ENCODE data around the gene PTGER2. TPM values are rescaled to one million over a fixed set of nuclear protein-coding genes. Genes with fewer than 3 reads are reported as not detected.

PTGER2 gene, protein sequence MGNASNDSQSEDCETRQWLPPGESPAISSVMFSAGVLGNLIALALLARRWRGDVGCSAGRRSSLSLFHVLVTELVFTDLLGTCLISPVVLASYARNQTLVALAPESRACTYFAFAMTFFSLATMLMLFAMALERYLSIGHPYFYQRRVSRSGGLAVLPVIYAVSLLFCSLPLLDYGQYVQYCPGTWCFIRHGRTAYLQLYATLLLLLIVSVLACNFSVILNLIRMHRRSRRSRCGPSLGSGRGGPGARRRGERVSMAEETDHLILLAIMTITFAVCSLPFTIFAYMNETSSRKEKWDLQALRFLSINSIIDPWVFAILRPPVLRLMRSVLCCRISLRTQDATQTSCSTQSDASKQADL
- total RNA-seq (2021): not detected in 2 replicates
- not detected for Bru-seq, nascent RNA
- not detected for BruChase-seq, experiment 1, labeled RNA remaining after a 2-hour chase
- BruChase-seq, experiment 2, labeled RNA remaining after a 6-hour chase: percentile 6 among the genes with signal in this experiment
- long read RNA-seq: 0 reads

GRCh38 chr14:52313903-52314594 is at the start of gene PTGER2:
TSS of gene PTGER2 (plus strand) at chr14:52314312. CDS start at chr14:52314549, 237 bp downstream.
- Histone ChIP-seq H3K27me3 (replicated peaks; ENCODE audit: insufficient read depth, low read depth, low read length, poor library complexity) (peaks cover 64% of the 10 kb centered on the region), H3K4me1 (ENCODE audit: insufficient read depth, low read length, poor library complexity, severe bottlenecking) (no peaks in the 10 kb centered on the region), H3K36me3 (ENCODE audit: insufficient read depth, low read length, poor library complexity, severe bottlenecking) (no peaks in the 10 kb centered on the region), H3K9me3 (ENCODE audit: low read depth, low read length, poor library complexity, severe bottlenecking) (no peaks in the 10 kb centered on the region), H3K4me3 (ENCODE audit: low read depth, low read length, poor library complexity, severe bottlenecking) (peak within 1 kb of the TSS; percentile 38), H3K27ac (ENCODE audit: low read depth, low read length, poor library complexity, severe bottlenecking) (no peak within 1 kb of the TSS)
- ChIA-PET POLR2A (ENCODE audit: low non-redundant PET) (no interaction called here), CTCF (no interaction called here)
- intact Hi-C loops (cut with micrococcal nuclease; ENCODE audit: unreplicated experiment): loop anchor here (5.0 kb wide), 1 partner anchor 158 kb away; no protein-coding TSS in a partner anchor
- no TSS peak for BruUV-seq (replicated peaks)
- TF ChIP-seq EZH2 (IDR thresholded peaks at IDR 0.05; ENCODE audit: borderline replicate concordance, low read depth, low read length, poor library complexity, severe bottlenecking): peak; percentile 75
- TF ChIP-seq, protein P1, sequence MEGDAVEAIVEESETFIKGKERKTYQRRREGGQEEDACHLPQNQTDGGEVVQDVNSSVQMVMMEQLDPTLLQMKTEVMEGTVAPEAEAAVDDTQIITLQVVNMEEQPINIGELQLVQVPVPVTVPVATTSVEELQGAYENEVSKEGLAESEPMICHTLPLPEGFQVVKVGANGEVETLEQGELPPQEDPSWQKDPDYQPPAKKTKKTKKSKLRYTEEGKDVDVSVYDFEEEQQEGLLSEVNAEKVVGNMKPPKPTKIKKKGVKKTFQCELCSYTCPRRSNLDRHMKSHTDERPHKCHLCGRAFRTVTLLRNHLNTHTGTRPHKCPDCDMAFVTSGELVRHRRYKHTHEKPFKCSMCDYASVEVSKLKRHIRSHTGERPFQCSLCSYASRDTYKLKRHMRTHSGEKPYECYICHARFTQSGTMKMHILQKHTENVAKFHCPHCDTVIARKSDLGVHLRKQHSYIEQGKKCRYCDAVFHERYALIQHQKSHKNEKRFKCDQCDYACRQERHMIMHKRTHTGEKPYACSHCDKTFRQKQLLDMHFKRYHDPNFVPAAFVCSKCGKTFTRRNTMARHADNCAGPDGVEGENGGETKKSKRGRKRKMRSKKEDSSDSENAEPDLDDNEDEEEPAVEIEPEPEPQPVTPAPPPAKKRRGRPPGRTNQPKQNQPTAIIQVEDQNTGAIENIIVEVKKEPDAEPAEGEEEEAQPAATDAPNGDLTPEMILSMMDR (conservative IDR thresholded peaks at IDR 0.05; ENCODE audit: low read depth, low read length): no peak
- peak; percentile 53 for DNase-seq (ENCODE audit: low spot score)

GRCh38 chr14:52265253-52265652 is 48.9 kb upstream of the PTGER2 start:
- Histone ChIP-seq H3K27me3 (replicated peaks; ENCODE audit: insufficient read depth, low read depth, low read length, poor library complexity) (peaks cover 50% of the 10 kb centered on the region), H3K4me1 (ENCODE audit: insufficient read depth, low read length, poor library complexity, severe bottlenecking) (no peaks in the 10 kb centered on the region), H3K4me3 (ENCODE audit: low read depth, low read length, poor library complexity, severe bottlenecking) (no peak overlapping the region), H3K9me3 (ENCODE audit: low read depth, low read length, poor library complexity, severe bottlenecking) (no peaks in the 10 kb centered on the region), H3K27ac (ENCODE audit: low read depth, low read length, poor library complexity, severe bottlenecking) (no peak overlapping the region), H3K36me3 (ENCODE audit: insufficient read depth, low read length, poor library complexity, severe bottlenecking) (no peaks in the 10 kb centered on the region)
- intact Hi-C loops (cut with micrococcal nuclease; ENCODE audit: unreplicated experiment): no loop called here
- ChIA-PET CTCF (no interaction called here), POLR2A (ENCODE audit: low non-redundant PET) (no interaction called here)
- DNase-seq (ENCODE audit: low spot score): no peak
- TF ChIP-seq, protein P1 (conservative IDR thresholded peaks at IDR 0.05; ENCODE audit: low read depth, low read length): no peak
- TF ChIP-seq EZH2 (IDR thresholded peaks at IDR 0.05; ENCODE audit: borderline replicate concordance, low read depth, low read length, poor library complexity, severe bottlenecking): no peak
- BruUV-seq (replicated peaks): no TSS peak

DNA sequence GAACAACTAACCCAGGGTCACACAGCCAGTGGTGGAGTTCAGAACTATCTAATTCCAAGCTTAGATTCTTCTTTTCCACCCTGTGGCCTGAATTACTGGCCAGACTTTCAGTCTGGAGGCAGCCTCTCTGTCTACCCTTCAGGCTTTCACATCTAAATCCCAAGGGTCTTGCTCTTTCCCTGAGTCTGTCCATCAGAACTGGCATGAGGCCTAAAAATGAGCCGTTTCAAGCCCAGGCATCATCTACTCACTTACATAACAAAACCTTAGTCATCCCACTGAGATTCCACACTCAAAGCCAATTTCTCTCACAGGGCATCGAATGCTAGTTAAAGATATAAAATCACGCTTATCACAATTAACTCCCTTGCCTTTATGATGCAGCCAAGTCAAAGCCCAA is 47.9 kb upstream of the PTGER2 start:
- no TSS peak for BruUV-seq (replicated peaks)
- Histone ChIP-seq H3K9me3 (ENCODE audit: low read depth, low read length, poor library complexity, severe bottlenecking) (no peaks in the 10 kb centered on the region), H3K36me3 (ENCODE audit: insufficient read depth, low read length, poor library complexity, severe bottlenecking) (no peaks in the 10 kb centered on the region), H3K4me3 (ENCODE audit: low read depth, low read length, poor library complexity, severe bottlenecking) (no peak overlapping the region), H3K27me3 (replicated peaks; ENCODE audit: insufficient read depth, low read depth, low read length, poor library complexity) (peaks cover 58% of the 10 kb centered on the region), H3K4me1 (ENCODE audit: insufficient read depth, low read length, poor library complexity, severe bottlenecking) (no peaks in the 10 kb centered on the region), H3K27ac (ENCODE audit: low read depth, low read length, poor library complexity, severe bottlenecking) (no peak overlapping the region)
- intact Hi-C loops (cut with micrococcal nuclease; ENCODE audit: unreplicated experiment): no loop called here
- TF ChIP-seq, protein P1 (conservative IDR thresholded peaks at IDR 0.05; ENCODE audit: low read depth, low read length): no peak
- no peak for TF ChIP-seq EZH2 (IDR thresholded peaks at IDR 0.05; ENCODE audit: borderline replicate concordance, low read depth, low read length, poor library complexity, severe bottlenecking)
- DNase-seq (ENCODE audit: low spot score): no peak
- CTCF ChIA-PET: no interaction called here
- POLR2A ChIA-PET (ENCODE audit: low non-redundant PET): no interaction called here

All from A673 (cell line).